AG09319 (cell line): ENCODE data around the gene BANK1.

Source experiments
- DNase-seq: peaks from one replicate; pipeline ENCODE4 v3.0.0-alpha.2; 2010; ENCODE audit warnings: low read depth; ENCODE audit errors: extremely low read depth
- CTCF ChIP-seq: IDR thresholded peaks from 2 replicates; pipeline ENCODE4 v1.5.1; 2011; ENCODE audit warnings: low read depth, mild to moderate bottlenecking, inconsistent platforms, low read length, moderate library complexity

Gene BANK1

DNA sequence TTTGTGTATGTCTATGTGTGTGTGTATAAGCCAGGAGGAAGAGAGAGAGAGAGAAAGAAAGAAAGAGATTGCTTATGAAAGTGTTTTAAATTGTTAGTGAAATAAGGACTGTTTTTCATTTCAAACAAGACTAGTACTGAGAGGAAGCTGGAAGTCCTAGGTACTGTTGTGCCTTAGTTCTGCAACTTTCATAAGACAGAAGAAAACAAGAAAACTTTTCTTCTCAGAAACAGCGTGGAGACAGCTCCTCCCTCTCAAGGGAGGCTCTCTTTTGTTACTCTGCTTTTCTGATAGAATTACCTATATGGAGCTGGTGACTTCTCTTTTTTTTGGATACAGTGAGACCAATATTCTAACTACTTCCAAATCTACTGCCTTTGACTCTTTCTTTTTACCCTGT is 62.5 kb downstream of the BANK1 start:
- DNase-seq, result no peak
- TF ChIP-seq CTCF, result no peak

DNA sequence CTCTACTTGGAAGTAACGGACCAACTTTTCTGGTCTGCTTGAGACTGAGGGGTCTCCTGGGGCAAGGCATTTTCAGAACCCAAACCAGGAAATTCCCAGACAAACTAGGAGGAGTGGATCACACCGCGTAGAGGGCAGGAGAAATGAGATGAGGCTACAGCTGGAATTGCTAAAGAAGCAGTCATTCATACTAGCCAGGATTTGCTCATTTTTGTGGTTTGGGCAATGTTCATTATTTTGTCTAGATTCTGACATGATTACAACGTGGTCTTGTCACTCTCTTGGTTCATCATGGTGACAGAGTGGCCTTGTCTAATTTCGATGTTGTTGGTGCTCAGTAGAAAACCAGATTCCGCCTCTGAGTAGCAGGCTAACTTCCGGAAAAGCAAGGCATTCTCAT is 63.2 kb downstream of the BANK1 start:
- no peak for TF ChIP-seq CTCF
- DNase-seq, result no peak

DNA sequence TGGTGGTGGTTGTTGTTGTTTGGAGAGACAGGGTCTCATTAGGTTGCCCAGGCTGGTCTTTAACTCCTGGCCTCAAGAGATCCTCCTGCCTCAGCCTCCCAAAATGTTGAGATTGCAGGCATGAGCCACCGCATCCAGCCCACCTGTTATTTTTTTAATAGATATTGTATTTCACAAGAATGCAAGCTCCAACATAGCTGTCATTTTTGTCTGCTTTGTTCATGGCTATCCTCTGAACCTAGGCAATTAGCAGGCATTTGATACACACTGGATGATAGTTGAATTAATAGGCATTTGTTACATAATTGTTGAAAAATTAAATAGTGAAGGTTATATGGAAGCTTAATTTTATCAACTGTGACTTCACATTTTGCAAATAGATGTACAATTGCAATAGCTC is 64.7 kb downstream of the BANK1 start:
- TF ChIP-seq CTCF, result no peak
- DNase-seq, result no peak

DNA sequence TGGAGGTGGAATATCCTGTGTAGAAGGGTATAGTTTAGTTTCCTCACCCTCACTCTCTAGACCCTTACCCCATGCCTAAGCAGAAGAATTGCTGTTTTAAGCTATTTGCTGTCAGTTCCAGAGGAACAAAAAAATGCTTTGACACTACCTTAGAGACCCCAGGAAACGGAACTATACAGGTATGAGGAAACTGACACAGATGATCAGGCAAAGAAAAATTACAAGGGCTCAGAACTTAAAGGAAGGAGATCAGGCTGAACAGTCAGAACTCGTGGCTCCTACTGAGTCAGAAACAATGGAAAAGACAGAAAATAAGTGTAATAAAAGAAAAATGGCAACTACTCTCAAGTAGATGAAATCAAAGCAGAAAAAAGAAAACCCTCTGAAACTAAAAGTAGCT is 65.6 kb downstream of the BANK1 start:
- DNase-seq, result no peak
- TF ChIP-seq CTCF, result no peak

GRCh38 chr4:101857176-101857575 is 66.6 kb downstream of the BANK1 start:
- no peak for TF ChIP-seq CTCF
- DNase-seq, result no peak

DNA sequence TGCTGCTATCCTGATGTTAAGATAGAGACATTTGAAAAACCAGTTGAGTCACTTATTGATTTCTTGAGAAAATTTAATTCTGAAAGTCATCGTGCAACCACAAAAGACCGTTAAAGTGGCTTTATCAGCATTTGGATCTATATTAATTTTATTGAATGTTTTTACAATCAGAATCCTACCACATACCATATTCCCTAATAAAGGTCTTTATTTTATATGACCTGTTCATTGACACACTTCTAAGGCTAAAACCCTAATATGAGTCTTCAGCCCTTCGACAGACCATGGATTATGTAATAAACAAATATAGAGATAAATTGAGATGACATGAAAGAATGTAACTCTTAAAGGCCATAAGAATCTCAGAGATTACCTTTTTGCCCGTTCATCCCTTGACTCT is 68.1 kb downstream of the BANK1 start:
- no peak for DNase-seq
- no peak for TF ChIP-seq CTCF

GRCh38 chr4:101862595-101862994 is 72.1 kb downstream of the BANK1 start:
- no peak for TF ChIP-seq CTCF
- DNase-seq, result no peak
